PFSK-1 (cell line): ENCODE data around the gene MAP4K4.

ENCODE experiments used
- REST ChIP-seq, 2 experiments: IDR thresholded peaks; 2 replicates each; pipeline versions ENCODE4 v1.6.1 to v1.8.0; 2011 to 2012; ENCODE audit warnings: low read depth in 2 of 2, low read length in 2 of 2, control low read depth in 1 of 2, inconsistent platforms in 1 of 2, mild to moderate bottlenecking in 1 of 2, moderate library complexity in 1 of 2; ENCODE audit not compliant: insufficient read depth in 1 of 2
- TAF1 ChIP-seq: IDR thresholded peaks from 2 replicates; pipeline ENCODE4 v1.6.1; 2012; ENCODE audit warnings: low read length, control low read depth, borderline replicate concordance; ENCODE audit not compliant: insufficient read depth

GRCh38 chr2:101869527-101869926 lies 172.0 kb downstream of the MAP4K4 start:
- TF ChIP-seq TAF1 (no peak), REST (IDR thresholded peaks at IDR 0.05; ENCODE audit: insufficient read depth in 1 of 2, low read depth in 2 of 2, low read length in 2 of 2) (no peak)
